Measurements from ENCODE around the gene UQCC2.

UQCC2 gene

DNA sequence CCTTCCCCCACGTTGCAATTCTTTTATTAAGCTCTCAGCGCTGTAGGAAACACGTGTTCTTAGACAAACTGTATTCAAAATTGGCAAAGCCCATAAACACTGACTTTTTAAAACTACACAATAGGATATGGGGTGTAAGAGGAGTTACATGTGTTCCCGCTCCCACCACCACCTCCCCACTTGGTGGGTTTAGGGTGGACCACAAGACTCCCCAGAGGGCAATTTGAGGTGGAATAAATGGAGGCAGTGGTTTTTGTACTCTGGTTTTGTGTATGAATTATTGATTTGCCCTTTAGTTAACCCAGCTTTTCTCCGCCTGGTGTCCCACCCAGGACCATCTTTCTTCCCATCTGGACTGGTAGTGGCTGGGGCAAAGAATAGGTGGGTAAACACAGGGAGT, 3.7 kb downstream of the UQCC2 start:
- Mint-ChIP-seq H3K27ac (no peak overlapping the region), H3K36me3 (ENCODE audit: low read depth) (peaks cover 24% of the 10 kb centered on the region), H3K27me3 (ENCODE audit: low read depth) (peaks cover 6% of the 10 kb centered on the region), H3K9me3 (no peaks in the 10 kb centered on the region), H3K4me1 (peaks cover 41% of the 10 kb centered on the region), H3K4me3 (no peak overlapping the region)
- TF ChIP-seq, protein P1, sequence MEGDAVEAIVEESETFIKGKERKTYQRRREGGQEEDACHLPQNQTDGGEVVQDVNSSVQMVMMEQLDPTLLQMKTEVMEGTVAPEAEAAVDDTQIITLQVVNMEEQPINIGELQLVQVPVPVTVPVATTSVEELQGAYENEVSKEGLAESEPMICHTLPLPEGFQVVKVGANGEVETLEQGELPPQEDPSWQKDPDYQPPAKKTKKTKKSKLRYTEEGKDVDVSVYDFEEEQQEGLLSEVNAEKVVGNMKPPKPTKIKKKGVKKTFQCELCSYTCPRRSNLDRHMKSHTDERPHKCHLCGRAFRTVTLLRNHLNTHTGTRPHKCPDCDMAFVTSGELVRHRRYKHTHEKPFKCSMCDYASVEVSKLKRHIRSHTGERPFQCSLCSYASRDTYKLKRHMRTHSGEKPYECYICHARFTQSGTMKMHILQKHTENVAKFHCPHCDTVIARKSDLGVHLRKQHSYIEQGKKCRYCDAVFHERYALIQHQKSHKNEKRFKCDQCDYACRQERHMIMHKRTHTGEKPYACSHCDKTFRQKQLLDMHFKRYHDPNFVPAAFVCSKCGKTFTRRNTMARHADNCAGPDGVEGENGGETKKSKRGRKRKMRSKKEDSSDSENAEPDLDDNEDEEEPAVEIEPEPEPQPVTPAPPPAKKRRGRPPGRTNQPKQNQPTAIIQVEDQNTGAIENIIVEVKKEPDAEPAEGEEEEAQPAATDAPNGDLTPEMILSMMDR (IDR thresholded peaks at IDR 0.05; ENCODE audit: unreplicated experiment in 3 of 3): no peak

DNA sequence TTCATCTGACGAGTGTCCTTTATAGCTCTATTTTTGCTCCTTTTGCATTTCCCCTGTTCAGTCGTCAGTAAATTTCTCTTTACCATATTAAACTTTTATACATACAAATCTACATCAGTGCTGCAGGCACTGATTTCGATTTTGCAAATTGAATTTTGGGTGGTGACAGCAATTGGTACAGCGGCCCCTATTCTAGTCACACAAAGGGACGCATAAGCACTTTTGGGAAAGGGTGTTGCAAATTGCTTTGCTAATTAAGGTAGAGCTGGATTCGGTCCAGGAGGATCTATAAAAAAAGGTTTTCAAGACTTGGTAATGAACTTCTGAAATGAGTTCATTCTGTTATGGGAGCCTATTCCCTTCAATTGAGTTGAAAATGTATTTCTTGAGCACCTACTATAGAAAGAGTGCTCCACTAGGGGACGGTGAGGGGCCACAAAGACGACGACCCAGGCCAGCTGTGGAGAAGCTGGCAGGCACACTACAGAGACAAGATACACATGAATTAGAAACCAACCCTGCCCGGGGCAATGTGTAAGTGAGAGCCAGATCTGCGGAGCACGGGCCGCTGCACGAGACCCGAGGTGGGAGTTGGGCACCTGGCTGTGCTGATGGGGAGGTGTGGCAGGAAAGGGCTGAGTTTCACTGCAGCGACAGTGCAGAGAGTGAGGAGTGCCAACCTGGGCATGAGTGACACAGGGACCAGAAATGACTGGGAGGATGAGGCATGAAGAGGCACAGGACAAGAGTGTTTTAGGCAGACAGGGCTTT, 5.4 kb downstream of the UQCC2 start:
- TF ChIP-seq, protein P1 (IDR thresholded peaks at IDR 0.05; ENCODE audit: unreplicated experiment in 3 of 3): no peak
- Mint-ChIP-seq H3K4me1 (peaks cover 38% of the 10 kb centered on the region), H3K9me3 (no peaks in the 10 kb centered on the region), H3K36me3 (ENCODE audit: low read depth) (peaks cover 24% of the 10 kb centered on the region), H3K27me3 (ENCODE audit: low read depth) (no peaks in the 10 kb centered on the region), H3K4me3 (peak overlapping the region in 1 of 3 experiments; percentile 18), H3K27ac (no peak overlapping the region)

DNA sequence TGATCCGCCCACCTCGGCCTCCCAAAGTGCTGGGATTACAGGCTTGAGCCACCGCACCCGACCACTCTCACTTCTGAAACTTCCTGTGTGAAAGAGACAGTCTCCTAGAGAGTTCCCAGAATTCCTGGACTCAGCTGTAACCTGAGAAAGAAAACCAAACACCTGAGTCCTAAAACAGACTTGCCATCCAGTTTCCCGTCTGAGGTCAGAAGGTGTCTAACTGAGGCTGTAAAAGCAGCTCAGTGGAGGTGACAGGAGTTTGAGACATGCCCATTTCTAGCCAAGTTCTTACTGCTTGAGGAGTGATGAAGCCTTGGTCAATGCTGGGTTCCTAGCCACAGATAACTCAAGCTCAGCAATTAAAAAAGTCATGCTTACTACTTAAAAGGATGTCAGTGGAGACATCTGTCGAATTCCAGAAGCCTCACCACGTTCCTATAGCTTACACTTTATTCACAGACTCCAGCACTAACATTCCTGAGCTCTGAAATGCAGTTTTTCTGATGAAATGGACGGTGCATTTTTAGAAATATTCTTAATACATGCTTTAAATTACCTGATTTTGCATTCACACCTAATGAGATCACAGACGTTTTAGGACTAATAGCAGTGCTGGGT, 6.1 kb downstream of the UQCC2 start:
- H3K4me3 Mint-ChIP-seq: no peak overlapping the region
- peaks cover 36% of the 10 kb centered on the region for H3K4me1 Mint-ChIP-seq
- H3K9me3 Mint-ChIP-seq: no peaks in the 10 kb centered on the region
- TF ChIP-seq, protein P1 (IDR thresholded peaks at IDR 0.05; ENCODE audit: unreplicated experiment in 3 of 3): no peak
- H3K27me3 Mint-ChIP-seq (ENCODE audit: low read depth): no peaks in the 10 kb centered on the region
- peaks cover 21% of the 10 kb centered on the region for H3K36me3 Mint-ChIP-seq (ENCODE audit: low read depth)
- peak overlapping the region in 1 of 3 experiments; percentile 19 for H3K27ac Mint-ChIP-seq

GRCh38 chr6:33704215-33705066, 7.1 kb downstream of the UQCC2 start:
- Mint-ChIP-seq H3K4me1 (peaks cover 36% of the 10 kb centered on the region), H3K4me3 (no peak overlapping the region), H3K36me3 (ENCODE audit: low read depth) (peaks cover 19% of the 10 kb centered on the region), H3K27me3 (ENCODE audit: low read depth) (no peaks in the 10 kb centered on the region), H3K27ac (no peak overlapping the region), H3K9me3 (no peaks in the 10 kb centered on the region)
- TF ChIP-seq, protein P1 (IDR thresholded peaks at IDR 0.05; ENCODE audit: unreplicated experiment in 3 of 3): no peak

DNA sequence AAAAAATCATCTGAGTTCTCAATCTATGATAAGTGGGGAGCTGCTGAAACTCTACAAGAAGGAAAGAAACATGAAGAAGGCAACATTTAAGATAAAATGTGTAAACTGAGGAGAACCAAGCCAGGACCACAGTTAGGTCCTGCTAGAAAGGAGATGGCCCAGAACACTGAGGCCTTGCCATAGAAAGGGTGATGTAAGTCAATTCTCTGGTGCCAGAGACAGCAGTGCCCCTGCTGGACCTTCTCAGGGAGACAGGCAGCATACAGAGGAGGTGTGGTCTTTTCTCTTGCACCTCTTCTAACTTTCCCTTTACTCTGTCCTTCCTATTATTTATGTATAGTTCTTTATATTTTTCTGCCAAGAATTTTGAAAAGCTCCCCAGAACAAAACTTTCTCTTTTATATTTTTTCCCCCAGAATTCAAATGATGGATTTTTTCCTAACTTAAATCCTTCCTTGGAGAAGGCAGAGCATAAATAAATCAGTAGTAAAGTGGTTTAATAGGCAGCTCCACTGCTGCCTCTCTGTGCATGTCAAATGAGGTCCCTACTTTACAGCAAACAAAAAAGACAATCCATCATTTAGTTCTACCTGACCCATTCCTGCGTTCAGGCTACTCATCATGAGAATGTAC, 9.0 kb downstream of the UQCC2 start:
- TF ChIP-seq, protein P1 (IDR thresholded peaks at IDR 0.05; ENCODE audit: unreplicated experiment in 3 of 3): peak; percentile 48 to 65 (median 59)
- H3K9me3 Mint-ChIP-seq: no peaks in the 10 kb centered on the region
- H3K36me3 Mint-ChIP-seq (ENCODE audit: low read depth): peaks cover 21% of the 10 kb centered on the region
- no peaks in the 10 kb centered on the region for H3K27me3 Mint-ChIP-seq (ENCODE audit: low read depth)
- H3K4me1 Mint-ChIP-seq: peaks cover 36% of the 10 kb centered on the region
- H3K4me3 Mint-ChIP-seq: no peak overlapping the region
- no peak overlapping the region for H3K27ac Mint-ChIP-seq

Measured in nephron (organoid).